ENCODE data around the gene TRIM74.

DNA sequence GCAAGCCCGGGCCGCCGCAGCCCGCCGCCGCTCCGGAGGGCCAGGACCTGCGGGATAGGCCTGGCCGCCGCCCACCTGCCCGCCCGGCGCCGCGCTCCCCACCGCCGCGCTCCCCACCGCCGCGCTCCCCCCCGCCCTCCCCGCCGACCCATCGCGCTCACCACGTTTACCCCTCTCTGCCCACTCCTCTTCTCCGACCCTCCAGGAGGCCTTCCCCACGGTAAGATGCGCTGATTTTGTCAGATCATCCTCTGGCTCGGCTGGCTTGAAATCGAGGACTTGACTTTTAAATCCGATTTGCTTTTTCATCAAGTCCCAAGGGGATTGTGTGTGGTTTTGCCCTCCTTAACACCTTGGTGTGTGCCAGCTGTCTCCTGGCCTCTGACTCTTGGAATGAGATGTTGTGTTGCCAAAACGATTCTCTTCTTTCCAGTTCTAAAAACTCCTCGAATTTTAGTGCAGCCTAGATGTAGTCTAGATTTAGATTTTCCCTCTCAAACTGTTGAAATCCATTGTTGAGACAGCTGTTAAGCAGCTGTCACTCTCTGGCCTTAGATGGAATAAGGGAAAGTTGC, 43.6 kb downstream of the TRIM74 start:
- TF ChIP-seq, protein P1, sequence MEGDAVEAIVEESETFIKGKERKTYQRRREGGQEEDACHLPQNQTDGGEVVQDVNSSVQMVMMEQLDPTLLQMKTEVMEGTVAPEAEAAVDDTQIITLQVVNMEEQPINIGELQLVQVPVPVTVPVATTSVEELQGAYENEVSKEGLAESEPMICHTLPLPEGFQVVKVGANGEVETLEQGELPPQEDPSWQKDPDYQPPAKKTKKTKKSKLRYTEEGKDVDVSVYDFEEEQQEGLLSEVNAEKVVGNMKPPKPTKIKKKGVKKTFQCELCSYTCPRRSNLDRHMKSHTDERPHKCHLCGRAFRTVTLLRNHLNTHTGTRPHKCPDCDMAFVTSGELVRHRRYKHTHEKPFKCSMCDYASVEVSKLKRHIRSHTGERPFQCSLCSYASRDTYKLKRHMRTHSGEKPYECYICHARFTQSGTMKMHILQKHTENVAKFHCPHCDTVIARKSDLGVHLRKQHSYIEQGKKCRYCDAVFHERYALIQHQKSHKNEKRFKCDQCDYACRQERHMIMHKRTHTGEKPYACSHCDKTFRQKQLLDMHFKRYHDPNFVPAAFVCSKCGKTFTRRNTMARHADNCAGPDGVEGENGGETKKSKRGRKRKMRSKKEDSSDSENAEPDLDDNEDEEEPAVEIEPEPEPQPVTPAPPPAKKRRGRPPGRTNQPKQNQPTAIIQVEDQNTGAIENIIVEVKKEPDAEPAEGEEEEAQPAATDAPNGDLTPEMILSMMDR (conservative IDR thresholded peaks at IDR 0.05; ENCODE audit: low read depth, low read length): no peak
- TF ChIP-seq EZH2 (IDR thresholded peaks at IDR 0.05; ENCODE audit: low read length, unreplicated experiment): no peak
- TF ChIP-seq EZH2phosphoT487 (IDR thresholded peaks at IDR 0.05; ENCODE audit: borderline replicate concordance, low read length): no peak
